Measurements from ENCODE around the gene UGT1A6. TPM values are rescaled to one million over a fixed set of nuclear protein-coding genes. Genes with fewer than 3 reads are reported as not detected.
A peak's percentile ranks its signal among the peaks of the same experiment; 100 is the strongest.

The UGT1A6 gene
- total and polyA plus RNA-seq, 2 of the 13 experiments (the other 11 are each of a cell fraction or from before 2014, with no cell fraction given) = 0.25 TPM; not detected in 1

GRCh38 chr2:233756429-233757081, 63.9 kb downstream of the UGT1A6 start (continued):
- TF ChIP-seq, protein P1, sequence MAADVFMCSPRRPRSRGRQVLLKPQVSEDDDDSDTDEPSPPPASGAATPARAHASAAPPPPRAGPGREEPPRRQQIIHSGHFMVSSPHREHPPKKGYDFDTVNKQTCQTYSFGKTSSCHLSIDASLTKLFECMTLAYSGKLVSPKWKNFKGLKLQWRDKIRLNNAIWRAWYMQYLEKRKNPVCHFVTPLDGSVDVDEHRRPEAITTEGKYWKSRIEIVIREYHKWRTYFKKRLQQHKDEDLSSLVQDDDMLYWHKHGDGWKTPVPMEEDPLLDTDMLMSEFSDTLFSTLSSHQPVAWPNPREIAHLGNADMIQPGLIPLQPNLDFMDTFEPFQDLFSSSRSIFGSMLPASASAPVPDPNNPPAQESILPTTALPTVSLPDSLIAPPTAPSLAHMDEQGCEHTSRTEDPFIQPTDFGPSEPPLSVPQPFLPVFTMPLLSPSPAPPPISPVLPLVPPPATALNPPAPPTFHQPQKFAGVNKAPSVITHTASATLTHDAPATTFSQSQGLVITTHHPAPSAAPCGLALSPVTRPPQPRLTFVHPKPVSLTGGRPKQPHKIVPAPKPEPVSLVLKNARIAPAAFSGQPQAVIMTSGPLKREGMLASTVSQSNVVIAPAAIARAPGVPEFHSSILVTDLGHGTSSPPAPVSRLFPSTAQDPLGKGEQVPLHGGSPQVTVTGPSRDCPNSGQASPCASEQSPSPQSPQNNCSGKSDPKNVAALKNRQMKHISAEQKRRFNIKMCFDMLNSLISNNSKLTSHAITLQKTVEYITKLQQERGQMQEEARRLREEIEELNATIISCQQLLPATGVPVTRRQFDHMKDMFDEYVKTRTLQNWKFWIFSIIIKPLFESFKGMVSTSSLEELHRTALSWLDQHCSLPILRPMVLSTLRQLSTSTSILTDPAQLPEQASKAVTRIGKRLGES (CRISPR knock-in tag; IDR thresholded peaks at IDR 0.05; ENCODE audit: borderline replicate concordance) = no peak
- TF ChIP-seq POLR2A (IDR thresholded peaks at IDR 0.05; ENCODE audit: insufficient read depth in 1 of 2, low read depth in 2 of 2, low read length in 2 of 2) (no peak), SOX6 (IDR thresholded peaks at IDR 0.05) (no peak), SOX6 (CRISPR knock-in tag; IDR thresholded peaks at IDR 0.05) (peak; percentile 99), ZNF30 (CRISPR knock-in tag; IDR thresholded peaks at IDR 0.05) (no peak), GZF1 (CRISPR knock-in tag; IDR thresholded peaks at IDR 0.05) (no peak), ZNF558 (CRISPR knock-in tag; IDR thresholded peaks at IDR 0.05; ENCODE audit: borderline replicate concordance) (no peak), SRSF9 (IDR thresholded peaks at IDR 0.05; ENCODE audit: borderline replicate concordance, insufficient read depth, low read depth, low read length, poor library complexity, severe bottlenecking) (no peak), NR1H2 (CRISPR knock-in tag; IDR thresholded peaks at IDR 0.05; ENCODE audit: borderline replicate concordance, low read depth) (no peak), ELF3 (CRISPR knock-in tag; IDR thresholded peaks at IDR 0.05) (peak; percentile 94), ZNF572 (CRISPR knock-in tag; IDR thresholded peaks at IDR 0.05) (no peak), ZNF766 (CRISPR knock-in tag; IDR thresholded peaks at IDR 0.05; ENCODE audit: borderline replicate concordance) (no peak), ESRRA (CRISPR knock-in tag; IDR thresholded peaks at IDR 0.05; ENCODE audit: low read depth) (peak; percentile 87), KDM6A (CRISPR knock-in tag; IDR thresholded peaks at IDR 0.05; ENCODE audit: low read depth) (peak; percentile 71), KLF9 (CRISPR knock-in tag; IDR thresholded peaks at IDR 0.05; ENCODE audit: low read depth) (0 out of 2 replicates have a peak, but pooled peaks have one; percentile 33), SIN3B (IDR thresholded peaks at IDR 0.05; ENCODE audit: low read length) (no peak), ZNF652 (CRISPR knock-in tag; IDR thresholded peaks at IDR 0.05; ENCODE audit: borderline replicate concordance, low read depth) (peak; percentile 57; the same call in 1 of the 2 replicates), IKZF4 (CRISPR knock-in tag; IDR thresholded peaks at IDR 0.05; ENCODE audit: borderline replicate concordance, low read depth, not compliant biosample characterization) (no peak)
- TF ChIP-seq, protein P2, sequence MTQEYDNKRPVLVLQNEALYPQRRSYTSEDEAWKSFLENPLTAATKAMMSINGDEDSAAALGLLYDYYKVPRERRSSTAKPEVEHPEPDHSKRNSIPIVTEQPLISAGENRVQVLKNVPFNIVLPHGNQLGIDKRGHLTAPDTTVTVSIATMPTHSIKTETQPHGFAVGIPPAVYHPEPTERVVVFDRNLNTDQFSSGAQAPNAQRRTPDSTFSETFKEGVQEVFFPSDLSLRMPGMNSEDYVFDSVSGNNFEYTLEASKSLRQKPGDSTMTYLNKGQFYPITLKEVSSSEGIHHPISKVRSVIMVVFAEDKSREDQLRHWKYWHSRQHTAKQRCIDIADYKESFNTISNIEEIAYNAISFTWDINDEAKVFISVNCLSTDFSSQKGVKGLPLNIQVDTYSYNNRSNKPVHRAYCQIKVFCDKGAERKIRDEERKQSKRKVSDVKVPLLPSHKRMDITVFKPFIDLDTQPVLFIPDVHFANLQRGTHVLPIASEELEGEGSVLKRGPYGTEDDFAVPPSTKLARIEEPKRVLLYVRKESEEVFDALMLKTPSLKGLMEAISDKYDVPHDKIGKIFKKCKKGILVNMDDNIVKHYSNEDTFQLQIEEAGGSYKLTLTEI (CRISPR knock-in tag; conservative IDR thresholded peaks at IDR 0.05) = no peak; the same call in 1 of the 2 replicates
- TF ChIP-seq, protein P3, sequence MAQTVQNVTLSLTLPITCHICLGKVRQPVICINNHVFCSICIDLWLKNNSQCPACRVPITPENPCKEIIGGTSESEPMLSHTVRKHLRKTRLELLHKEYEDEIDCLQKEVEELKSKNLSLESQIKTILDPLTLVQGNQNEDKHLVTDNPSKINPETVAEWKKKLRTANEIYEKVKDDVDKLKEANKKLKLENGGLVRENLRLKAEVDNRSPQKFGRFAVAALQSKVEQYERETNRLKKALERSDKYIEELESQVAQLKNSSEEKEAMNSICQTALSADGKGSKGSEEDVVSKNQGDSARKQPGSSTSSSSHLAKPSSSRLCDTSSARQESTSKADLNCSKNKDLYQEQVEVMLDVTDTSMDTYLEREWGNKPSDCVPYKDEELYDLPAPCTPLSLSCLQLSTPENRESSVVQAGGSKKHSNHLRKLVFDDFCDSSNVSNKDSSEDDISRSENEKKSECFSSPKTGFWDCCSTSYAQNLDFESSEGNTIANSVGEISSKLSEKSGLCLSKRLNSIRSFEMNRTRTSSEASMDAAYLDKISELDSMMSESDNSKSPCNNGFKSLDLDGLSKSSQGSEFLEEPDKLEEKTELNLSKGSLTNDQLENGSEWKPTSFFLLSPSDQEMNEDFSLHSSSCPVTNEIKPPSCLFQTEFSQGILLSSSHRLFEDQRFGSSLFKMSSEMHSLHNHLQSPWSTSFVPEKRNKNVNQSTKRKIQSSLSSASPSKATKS (CRISPR knock-in tag; IDR thresholded peaks at IDR 0.05) = no peak
- TF ChIP-seq, protein P4, sequence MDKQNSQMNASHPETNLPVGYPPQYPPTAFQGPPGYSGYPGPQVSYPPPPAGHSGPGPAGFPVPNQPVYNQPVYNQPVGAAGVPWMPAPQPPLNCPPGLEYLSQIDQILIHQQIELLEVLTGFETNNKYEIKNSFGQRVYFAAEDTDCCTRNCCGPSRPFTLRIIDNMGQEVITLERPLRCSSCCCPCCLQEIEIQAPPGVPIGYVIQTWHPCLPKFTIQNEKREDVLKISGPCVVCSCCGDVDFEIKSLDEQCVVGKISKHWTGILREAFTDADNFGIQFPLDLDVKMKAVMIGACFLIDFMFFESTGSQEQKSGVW (CRISPR knock-in tag; IDR thresholded peaks at IDR 0.05; ENCODE audit: borderline replicate concordance) = no peak

Measured in HepG2 (cell line).